SH-SY5Y (cell line): Measurements from ENCODE around the gene LCK.

Experiments used
- GATA2 ChIP-seq: IDR thresholded peaks from 2 replicates; pipeline ENCODE4 v1.6.1; 2011; ENCODE audit warnings: mild to moderate bottlenecking, low read depth, low read length
- GATA3 ChIP-seq: IDR thresholded peaks from 2 replicates; pipeline ENCODE4 v1.6.1; 2011; ENCODE audit warnings: low read depth, mild to moderate bottlenecking, low read length, moderate library complexity

- TF ChIP-seq GATA2 (no peak), GATA3 (no peak)
Measured at GRCh38 chr1:32204943-32205361, 46.1 kb upstream of the LCK start.
